Fibroblast of the aortic adventitia (primary cell): ENCODE measurements around the gene MLF2. TPM values are rescaled to one million over a fixed set of nuclear protein-coding genes. Genes with fewer than 3 reads are reported as not detected.
A peak's percentile ranks its signal among the peaks of the same experiment; 100 is the strongest.
"Not testable (repeated sequence)": the region's sequence is repeated elsewhere in the genome, so short reads cannot be mapped to it uniquely, and the experiment has no call there.

Source experiments
- DNase-seq: peaks from one replicate; pipeline ENCODE4 v3.0.0-alpha.2; 2010; ENCODE audit warnings: low read depth
- H3K4me3 ChIP-seq: 2 replicates; pipeline ENCODE4 v1.5.1; 2011; ENCODE audit warnings: low read depth, mild to moderate bottlenecking, control low read depth, low read length, moderate library complexity
- CTCF ChIP-seq: IDR thresholded peaks from 2 replicates; pipeline ENCODE4 v1.5.1; 2011; ENCODE audit warnings: mild to moderate bottlenecking, low read length, control low read depth, inconsistent platforms; ENCODE audit not compliant: insufficient read depth
- total RNA-seq: library from RNA; depleted of rRNA; stranded (reverse); fragments of >200 nt; gene quantifications from 2 replicates; pipeline ENCODE4 v1.2.3, GENCODE V29; 2012; ENCODE audit warnings: low replicate concordance

The MLF2 gene
- total RNA-seq, 1 donor = 104 TPM

- no peak for TF ChIP-seq CTCF
- H3K4me3 ChIP-seq = no peak overlapping the region
- no peak for DNase-seq
Observed at GRCh38 chr12:6716874-6717437, 36.0 kb downstream of the MLF2 start.

DNA sequence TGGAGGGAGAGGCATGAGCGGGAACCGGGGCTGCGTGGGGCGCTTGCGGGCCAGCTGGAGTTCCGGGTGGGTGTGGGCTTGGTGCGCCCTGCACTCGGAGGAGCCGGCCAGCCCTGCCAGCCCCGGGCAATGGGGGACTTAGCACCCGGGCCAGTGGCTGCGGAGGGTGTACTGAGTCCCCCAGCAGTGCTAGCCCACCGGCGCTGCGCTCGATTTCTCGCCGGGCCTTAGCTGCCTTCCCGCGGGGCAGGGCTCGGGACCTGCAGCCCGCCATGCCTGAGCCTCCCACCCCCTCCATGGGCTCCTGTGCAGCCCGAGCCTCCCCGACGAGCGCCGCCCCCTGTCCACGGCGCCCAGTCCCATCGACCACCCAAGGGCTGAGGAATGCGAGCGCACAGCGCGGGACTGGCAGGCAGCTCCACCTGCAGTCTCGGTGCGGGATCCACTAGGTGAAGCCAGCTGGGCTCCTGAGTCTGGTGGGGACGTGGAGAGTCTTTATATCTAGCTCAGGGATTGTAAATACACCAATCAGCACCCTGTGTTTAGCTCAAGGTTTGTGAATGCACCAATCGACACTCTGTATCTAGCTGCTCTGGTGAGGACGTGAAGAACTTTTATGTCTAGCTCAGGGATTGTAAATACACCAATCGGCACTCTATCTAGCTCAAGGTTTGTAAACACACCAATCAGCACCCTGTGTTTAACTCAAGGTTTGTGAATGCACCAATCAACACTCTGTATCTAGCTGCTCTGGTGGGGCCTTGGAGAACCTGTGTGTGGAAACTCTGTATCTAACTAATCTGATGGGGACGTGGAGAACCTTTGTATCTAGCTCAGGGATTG lies 36.7 kb downstream of the MLF2 start:
- not testable (repeated sequence) for H3K4me3 ChIP-seq, DNase-seq

GRCh38 chr12:6708960-6709394 lies 44.0 kb downstream of the MLF2 start:
- TF ChIP-seq CTCF = no peak
- no peak overlapping the region for H3K4me3 ChIP-seq
- DNase-seq = no peak

DNA sequence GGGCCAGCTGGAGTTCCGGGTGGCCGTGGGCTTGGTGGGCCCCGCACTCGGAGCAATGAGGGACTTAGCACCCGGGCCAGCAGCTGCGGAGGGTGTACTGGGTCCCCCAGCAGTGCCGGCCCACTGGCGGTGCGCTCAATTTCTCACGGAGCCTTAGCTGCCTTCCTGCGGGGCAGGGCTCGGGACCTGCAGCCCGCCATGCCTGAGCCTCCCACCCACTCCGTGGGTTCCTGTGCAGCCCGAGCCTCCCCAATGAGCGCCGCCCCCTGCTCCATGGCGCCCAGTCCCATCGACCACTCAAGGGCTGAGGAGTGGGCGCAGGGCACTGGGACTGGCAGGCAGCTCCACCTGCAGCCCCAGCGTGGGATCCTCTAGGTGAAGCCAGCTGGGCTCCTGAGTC lies 44.6 kb downstream of the MLF2 start:
- not testable (repeated sequence) for H3K4me3 ChIP-seq, DNase-seq

GRCh38 chr12:6703631-6704030 lies 49.3 kb downstream of the MLF2 start:
- no peak for DNase-seq
- TF ChIP-seq CTCF = no peak
- no peak overlapping the region for H3K4me3 ChIP-seq

- peak overlapping the region; percentile 67 for H3K4me3 ChIP-seq
- no peak for DNase-seq
- TF ChIP-seq CTCF = no peak
Observed at GRCh38 chr12:6701078-6701768, 51.7 kb downstream of the MLF2 start.

DNA sequence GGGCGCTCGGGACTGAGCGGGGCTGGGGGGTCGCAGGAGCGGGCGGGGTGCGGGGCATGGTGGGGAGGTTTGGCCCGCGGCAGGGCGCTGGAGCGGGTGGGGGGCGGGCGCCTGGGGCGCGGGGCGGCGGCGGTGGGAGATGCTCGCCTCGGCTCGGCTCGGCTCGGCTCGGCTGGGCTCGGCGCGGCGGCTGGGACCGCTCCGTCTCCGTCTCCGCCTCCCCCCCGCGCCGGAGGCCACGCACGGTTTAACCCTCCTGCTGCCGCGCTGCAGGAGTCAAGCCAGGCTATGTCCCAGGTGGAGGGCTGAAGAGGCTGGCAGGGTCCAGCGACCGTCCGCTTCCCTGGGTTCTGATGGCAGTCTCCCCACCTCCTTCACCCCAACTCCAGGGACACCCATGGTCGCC lies 52.3 kb downstream of the MLF2 start, which contains the start of gene PIANP:
TSS of gene PIANP (minus strand) at position 170 of the 406 bp plus-strand sequence. CDS start 2,754 bp downstream, outside the sequence.
- H3K4me3 ChIP-seq = peak within 1 kb of the TSS; percentile 73
- DNase-seq = no peak
- no peak for TF ChIP-seq CTCF
